HG03196 (cell line): ENCODE data around the gene FOXL2.

Experiments
- ATAC-seq: cut with Tn5 transposase; IDR thresholded peaks from one replicate; pipeline ENCODE4 v1.9.1; 2021; ENCODE audit not compliant: unreplicated experiment

The FOXL2 gene

DNA sequence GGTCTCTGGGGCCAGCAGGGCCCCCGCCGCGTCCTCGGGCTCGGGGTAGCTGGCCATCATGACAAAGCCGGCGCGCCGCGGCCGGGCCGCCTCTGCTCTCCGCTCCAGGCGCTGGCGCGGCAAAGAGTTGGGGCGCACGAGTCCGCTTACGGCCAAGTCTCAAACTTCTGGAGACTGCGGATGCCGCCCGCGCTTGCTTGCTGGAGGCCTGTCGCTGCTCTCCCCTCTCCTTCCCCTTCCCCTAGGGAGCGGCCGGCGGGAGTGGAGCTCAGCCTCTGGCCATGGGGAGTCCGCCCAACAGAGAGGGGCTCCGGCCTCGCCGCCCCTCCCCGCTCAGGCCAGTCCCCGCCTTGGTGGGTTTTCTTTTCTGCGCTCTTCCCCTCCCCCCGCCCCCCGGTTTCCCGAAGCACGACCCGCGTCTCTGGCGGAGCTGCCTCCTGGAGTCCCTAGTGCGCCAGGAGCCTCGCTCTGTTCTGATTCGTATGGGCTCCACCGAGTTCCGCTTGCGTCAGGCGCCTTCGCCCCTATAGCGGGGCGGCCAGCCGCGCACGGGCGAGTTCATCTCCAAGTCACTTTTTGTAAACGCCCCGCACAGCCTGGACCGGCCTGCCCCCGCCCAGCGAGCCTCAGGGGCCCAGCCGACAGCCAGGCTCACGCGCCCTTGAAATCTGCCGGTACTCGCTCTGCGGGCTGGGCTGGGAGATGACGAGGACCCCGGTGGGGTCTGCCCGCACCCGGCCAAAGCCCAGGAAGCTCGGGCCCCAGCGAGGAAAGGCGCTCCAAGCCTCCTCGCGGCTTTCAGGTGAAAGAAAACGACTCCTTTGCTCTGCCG, at the start of gene FOXL2, which contains the start of gene FOXL2NB:
Gene FOXL2, minus strand, starts transcription at position 475 of the 832 bp plus-strand sequence. Its CDS starts 415 bp downstream, at position 60.
Gene FOXL2NB, plus strand, starts transcription at position 555 of the 832 bp plus-strand sequence. Its CDS starts 148 bp downstream, at position 703.
- ATAC-seq: no peak

DNA sequence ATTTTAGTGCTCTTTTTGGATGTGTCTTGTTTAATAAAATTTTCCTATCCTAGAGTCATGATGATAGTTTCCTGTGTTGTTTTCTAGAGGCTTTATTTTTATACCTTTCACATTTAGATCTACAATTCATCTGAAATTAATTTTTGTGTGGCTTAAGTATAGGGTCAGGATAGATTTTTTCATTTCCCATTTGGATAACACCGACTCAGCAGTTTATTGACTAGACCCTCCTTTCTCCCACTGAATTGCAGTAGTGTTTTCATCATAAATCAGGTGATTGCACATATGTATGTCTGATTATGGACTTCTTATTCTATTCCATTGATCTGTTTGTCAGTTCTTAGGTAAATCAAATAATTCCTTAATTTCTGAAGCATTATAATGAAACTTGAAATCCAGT, 48.8 kb upstream of the FOXL2 start:
- no peak for ATAC-seq

DNA sequence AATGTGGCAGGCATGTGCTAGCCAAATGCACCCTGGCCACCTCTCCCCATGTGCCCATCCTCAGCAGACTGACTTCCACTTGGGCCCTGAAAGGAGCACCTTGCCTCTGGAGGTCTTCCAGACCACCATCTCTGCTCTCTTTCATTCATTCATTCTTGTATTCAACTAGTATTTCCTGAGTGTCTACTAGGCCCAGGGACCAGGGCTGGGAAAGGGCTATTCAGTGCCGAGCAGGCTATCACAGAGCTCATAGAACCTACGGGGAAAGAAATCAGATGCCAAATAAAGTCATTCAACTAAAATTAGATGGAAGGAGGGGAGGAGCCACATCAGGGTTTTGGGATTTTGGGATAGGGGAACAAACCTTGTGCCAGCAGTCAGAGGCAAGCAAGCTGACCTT, 40.2 kb upstream of the FOXL2 start:
- ATAC-seq: no peak

DNA sequence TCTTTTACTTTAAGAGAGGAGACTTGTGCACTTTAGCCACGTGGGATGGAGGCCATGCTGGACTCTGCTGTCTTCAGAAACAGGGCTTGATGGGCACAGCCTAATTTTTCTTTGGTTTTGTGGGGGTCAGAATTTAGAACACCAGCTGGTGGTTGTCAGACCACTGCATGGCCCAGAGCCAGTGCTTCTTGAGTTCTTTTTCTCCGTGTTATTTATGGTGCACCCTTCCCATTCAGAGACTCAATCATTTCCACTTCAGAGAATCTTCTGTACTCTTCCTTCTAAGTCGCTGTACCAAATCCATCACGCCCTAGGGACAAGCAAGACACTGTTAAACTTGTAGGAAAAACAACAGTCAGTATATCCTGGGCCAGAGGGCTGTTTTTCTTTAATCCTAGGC, 39.0 kb upstream of the FOXL2 start:
- no peak for ATAC-seq

DNA sequence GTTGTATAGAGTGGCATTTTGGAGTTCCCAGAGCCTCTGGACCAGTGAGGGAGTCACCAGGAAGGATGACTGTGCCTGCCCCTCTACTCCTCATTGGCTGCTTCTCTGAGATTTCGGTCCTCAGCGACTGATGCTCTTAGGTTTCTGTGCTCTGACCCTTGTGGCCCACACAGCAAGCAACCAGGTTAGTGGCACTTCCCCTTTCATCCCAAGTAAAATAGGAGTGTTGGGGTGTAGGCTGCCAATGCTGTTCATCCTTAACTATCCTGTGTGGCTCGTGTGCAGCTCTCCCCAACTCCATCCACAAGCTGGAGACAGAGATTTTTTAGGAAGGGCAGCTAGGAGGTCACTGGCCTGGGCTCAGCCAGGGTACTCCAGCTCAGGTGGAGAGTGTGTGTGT, 37.9 kb upstream of the FOXL2 start:
- no peak for ATAC-seq

DNA sequence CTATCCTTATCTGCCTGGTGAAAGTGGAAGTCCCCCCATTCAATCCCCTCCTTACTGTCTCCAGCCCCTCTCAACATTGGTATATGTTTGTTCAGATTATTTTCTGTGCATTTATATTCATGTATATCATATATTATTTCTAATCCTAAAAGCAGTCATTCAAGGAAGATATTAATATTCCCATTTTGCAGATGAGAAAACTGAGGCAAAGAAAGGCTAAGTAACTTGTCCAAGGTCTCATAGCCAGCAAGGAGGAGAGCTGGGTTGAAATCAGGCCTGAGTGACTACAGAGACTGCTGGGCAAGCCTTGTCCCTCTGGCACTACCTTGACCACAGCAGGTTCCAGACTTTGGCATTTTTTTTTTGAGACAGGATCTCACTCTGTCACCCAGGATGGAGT, 29.1 kb upstream of the FOXL2 start:
- ATAC-seq: no peak

DNA sequence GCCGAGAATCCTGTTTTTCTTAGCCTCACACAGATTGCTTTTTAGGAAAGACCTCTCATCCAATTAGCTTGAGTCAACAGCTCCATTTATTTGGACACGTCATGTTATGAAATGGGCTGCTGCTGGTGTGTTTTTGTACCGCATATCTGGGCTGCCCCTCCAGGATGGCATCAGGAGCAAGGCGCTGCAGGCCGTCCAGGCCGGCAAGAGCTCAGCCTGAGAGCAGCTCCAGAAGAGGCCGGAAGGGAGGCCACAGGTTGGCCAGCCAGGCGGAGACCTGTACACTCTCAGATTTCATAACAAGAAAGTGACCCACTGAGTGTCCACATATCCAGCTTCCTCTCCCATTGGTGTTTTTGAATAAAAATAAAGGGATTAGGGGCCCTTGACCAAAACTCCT, 28.4 kb upstream of the FOXL2 start:
- no peak for ATAC-seq

DNA sequence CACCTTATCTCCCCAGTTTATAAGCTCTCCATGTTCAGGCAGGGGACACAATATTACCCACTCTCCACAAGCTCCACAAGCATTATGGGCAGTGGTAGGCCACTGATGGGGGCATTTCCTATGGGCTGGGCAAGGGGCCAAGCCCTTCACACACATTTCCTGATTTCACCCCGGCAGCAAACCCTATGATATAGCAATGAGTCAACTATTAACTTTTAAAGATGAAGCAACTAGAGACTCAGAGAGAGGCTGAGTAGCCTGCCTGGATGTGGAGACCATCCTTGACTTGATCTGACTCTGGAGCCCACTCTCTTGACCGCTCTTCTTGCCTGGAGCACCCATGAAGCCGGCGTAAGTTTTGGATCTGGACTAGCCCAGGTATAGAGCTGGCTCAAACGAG, 27.5 kb upstream of the FOXL2 start:
- no peak for ATAC-seq

DNA sequence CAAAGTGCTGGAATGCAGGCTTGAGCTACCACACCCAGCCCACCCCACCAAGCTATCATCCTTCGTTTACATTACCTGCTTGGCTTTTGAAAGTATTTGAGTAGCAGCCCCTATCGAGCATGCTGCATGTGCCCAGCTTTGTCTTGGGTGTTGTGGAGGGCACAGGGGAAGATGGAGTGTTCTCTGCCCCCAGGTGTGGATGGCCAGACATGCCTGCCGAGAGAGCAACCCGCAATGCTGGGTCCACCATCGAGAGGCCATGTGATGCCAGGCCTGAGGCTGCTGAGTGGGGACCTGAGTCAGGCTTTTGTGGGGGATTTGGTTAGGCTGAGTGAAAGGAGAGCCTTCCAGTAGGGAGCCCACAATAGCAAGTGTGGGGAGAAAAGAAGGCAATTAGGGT, 26.0 kb upstream of the FOXL2 start:
- no peak for ATAC-seq

DNA sequence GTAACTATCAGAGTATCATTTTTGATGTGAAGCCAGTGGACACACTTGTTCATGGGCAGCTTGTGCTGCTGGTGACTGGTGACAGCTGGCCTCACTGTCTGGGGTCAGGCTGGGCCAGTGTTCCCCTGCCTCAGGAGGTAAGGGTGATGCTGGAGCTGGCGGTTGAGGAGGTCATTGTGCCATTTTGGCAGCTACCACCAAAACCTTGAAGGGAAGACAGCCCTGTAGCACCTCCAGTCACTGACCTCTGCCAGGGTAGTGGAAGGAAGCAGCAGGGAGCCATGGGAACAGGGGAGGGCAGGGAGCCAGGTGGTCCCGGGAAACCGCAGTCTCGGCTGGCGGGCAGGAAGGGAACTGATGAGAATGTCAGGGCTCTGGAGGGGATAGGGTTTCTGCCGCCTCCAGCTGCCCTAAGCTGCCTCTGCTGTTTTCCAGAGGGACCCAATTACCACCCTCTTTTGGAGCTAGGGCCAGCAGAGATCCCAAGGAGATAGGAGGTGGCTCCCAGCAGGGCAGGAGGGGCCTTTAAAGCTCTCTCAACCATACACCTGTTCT, 24.9 kb upstream of the FOXL2 start:
- ATAC-seq: no peak

DNA sequence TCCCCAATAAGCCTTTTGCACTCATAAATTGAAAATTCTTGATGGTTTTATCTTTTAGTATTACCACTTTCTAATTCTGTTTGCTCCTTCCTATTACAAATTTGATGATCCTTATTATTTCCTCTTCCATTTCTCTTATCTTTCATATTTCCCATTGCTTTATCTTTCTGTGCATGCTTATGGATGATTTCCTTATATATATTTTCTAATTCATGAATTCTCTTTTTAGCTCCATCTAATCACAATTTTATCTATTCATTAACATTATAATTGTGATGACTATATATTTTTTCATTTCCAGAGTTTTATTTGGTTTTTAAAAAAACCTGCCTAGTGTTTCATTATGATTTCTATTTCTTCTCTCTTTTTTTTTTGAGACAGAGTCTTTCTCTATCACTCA, 18.0 kb upstream of the FOXL2 start:
- no peak for ATAC-seq

DNA sequence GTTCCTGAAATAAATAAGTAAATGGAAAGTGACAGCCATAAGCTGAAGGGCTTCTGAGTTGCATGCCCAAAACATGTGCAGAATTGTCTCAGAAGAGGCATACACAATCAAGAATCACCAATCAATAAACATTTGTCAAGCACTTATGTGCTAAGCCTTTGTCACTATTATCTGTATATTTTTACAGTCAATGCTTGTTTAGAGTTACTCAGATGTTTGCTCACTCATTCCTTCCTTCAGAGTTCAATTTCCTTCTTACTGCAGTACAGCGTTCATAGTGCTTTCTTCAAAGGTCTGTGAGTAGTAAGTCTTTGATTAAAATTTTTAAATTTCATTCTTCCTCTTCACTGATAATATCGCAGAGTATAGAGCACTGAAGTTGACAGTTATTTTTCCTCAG, 17.3 kb upstream of the FOXL2 start:
- no peak for ATAC-seq

DNA sequence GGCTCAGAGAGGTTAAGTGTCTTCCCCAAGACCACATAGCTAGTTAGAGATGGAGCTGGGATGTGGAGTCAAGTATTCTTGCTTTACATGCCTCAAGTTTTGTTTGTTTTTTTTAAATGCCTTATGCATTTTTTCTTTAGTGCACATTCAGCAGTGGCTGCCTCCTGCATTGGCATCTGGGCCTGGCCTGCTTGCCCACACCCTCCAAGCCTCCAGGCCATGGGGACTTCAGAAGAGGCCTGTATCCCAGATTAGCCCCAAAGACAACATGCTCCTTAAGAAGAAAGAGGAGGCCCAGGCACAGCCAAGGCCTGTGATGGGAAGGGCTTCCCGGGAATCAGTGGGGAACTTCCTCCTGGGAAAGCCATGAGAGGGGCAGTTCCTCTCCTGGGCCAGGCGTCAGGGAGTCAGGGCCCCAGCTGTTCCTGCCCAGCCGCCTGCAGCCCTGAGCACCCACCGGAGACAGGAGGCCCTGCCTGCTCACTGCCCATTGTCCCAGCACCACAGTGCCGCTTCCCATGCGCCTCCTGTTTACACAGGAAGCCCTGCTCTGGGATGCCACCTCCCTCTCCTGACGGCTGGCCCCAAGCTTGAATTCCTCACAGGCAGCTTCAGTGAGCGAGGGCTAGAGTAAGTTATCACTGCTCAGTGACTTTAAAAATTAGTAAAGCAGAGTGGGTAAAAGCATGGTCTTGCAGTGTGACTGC, 16.1 kb upstream of the FOXL2 start:
- no peak for ATAC-seq

DNA sequence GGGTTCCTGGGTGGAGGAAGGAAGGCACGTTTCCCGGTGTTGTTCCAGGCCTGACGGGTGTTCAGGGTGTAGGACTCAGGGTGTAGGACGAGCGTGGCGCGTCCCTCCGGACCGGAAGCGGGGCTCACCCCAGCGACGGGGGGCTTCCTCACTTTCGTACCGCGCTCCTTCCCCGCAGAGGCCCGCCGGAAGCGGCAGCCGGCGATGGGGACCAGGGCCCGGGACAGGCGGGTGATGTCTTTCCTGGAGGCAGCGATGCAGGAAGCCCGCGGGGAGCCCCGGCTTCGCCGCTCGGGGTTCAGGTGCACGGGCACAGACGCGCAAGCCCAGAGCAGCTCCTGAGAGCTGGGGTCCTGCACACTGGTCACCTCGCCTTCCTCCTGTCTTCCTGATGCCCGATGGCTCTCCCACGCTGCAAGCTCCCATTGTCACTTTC, 13.5 kb upstream of the FOXL2 start:
- no peak for ATAC-seq

DNA sequence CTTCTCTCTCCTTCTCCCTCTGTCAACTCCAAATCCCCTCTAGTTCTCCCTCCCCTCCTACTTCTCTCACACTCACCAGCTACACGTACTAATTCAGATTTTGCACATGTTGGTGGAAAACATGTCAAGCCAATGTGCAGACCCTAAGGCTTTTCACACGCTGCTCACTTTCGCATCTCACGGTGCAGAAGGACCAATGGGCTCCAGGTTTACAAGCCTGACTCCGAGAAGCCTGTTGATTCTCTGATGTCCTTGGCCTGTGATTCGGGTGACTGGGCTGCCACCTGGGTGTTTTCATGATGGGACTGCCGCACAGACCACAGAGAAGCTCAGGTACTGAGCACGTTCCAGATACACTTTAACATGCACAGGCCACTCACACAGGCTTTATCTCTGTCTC, 3.8 kb upstream of the FOXL2 start:
- ATAC-seq: no peak

DNA sequence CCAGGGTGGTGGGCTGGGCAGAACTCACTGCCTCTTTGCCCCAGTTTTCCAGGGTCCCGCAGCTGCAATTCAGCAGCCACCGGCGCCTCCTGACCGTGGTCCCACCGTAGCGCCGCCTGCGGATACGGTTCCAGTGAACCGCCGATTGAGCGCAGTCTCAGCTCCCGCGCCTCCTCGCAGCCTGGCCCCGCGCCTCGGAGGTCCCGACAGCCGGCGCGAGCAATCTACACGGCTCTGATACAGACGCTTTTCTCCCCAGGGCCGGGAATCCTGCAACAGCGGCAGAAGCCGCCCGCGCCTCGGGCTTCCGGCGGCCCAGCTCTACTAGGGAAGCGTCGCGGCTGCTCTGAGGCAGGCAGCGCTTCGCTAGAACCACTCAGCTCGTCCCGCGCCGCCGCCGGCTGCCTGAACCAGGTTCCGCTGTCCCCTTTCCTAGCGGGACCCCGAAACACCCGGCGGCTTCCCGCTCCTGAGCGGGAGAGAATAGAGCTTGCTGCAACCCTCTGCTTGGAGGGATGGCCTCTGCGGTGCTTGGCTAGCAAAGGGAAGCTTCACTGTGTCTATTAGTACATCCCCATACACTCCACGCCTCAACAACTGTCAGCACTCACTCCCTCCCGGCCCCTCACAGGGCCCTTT, 3.2 kb upstream of the FOXL2 start:
- ATAC-seq: no peak

DNA sequence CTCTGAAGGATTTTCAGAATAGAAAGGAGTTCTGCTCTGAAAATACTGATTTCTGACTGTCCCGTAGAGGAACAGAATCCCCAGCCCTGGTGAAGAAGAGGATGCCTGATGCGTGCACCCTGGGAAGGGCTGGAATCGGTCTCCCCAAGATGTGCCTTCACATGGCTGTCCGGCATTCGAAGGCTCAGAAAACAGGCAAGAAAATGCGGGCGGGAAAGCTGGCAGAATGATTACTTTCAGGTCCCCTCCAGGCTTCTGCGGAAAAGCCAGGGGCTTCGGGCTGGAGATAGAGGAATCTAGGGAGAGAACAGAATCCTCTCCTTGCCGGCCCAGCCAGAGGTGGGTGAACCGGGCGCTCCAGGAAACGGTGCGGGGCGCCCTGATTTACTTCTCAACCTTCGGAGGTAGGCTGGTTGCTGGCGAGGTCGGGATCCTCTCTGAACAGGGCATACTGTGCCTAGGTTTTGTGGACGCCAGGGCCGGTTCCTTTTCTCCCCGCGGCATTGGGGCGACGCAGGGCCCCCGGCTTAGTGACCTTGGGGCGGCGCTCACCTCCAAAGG, 2.6 kb upstream of the FOXL2 start:
- ATAC-seq: no peak

DNA sequence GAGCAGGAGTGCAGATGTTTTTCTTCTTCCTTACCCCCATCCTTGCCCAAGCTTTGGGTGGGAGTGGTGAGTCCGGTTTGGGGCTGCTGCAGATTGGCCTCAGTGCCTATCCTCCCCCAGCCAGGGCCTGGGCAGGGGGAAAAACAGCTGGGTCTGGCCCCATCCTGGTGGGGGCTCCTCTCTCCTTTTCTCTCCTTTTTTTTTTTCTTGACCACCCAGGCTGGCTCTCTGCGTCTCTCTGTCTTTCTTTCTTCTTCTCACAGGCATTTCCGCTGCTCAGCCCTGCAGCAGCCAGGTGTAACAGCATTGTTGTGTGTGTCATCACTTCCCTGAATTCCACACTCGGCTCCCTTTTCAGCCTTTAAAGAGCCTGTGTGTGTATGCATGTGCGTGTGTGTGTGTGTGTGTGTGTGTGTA, 2.1 kb upstream of the FOXL2 start:
- ATAC-seq: no peak

DNA sequence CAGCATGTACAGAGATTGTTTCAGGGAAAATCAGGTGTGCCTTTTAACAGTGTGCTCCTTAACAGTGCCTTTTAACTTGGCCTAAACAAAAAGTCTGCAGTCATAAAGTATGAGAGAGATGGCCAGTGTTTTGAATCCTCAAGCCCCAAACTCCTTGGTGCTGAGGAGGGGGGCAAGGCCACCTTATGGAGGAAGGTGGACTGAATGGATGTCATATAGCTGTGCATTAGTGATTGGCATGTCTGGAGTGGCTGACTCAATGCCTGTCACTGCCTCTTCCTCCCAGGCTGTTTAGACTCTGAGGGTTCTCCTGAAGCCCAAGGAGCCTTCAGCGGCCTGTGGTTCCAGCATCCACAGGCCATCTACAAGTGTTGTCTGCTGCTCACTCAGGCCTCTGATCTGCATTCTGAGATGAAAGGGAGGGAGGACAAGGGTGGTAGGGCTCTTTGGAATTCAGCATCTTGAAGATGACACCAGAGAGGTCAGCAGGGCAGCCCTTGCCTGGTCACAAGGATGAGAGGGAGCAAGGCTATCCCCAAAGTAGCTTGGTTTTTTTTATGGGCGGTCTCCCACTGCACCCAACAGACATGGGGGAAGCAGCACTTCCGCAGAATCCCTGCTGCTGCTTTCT, 1.5 kb upstream of the FOXL2 start:
- no peak for ATAC-seq

DNA sequence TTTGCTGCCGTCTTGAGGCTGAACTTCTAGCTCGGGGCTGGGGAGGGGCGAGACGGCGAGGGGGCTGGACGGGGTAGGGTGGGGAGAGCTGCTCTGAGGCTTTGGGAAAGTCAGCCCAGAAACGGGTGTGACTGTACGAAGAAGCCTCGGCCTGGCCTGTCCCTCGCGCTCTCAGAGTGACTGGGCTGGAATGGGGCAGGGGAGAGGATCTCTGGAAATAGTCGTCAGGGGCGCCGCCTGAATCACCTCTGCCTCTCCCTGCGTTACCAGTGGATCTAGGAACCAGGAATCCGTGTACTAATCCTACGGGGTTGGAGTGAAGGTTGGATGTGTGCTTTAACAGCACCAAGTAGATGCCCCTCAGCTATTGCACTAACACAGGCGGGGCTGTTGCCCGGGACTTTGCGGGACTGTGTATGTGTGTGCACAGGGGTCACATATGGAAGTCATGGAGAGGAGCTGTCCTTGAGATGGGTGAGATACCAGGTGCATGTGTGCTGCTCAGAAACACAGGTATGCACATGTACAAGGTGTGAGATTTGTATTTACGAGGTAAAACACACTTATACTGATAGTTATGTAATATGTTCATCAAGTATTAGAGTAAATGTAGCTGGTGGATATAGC, 671 bp upstream of the FOXL2 start:
- ATAC-seq: no peak
